Ascending aorta (tissue), 2 donors: ENCODE measurements around the gene CYP2S1. TPM values are rescaled to one million over a fixed set of nuclear protein-coding genes. Genes with fewer than 3 reads are reported as not detected.

Source experiments
- DNase-seq, 2 donors: peaks; one replicate each; pipeline ENCODE4 v3.0.0-alpha.2; 2019; ENCODE audit warnings: low spot score in 2 of 2
- H3K27ac ChIP-seq, 2 donors: fragments of 200-600 bp; sonication (generic); one replicate each; pipeline ENCODE4 v1.5.1; 2016 to 2017; ENCODE audit warnings: mild to moderate bottlenecking in 1 of 2
- H3K27me3 ChIP-seq: fragments of 200-600 bp; sonication (generic); one replicate; pipeline ENCODE4 v1.5.1; 2017
- H3K36me3 ChIP-seq, 2 donors: fragments of 200-600 bp; sonication (generic); one replicate each; pipeline ENCODE4 v1.5.1; 2016
- H3K4me1 ChIP-seq, 2 donors: fragments of 200-600 bp; sonication (generic); one replicate each; pipeline ENCODE4 v1.5.1; 2016 to 2017; ENCODE audit warnings: mild to moderate bottlenecking in 1 of 2
- H3K4me3 ChIP-seq, 2 donors: fragments of 200-600 bp; sonication (generic); one replicate each; pipeline ENCODE4 v1.5.1; 2016 to 2017; ENCODE audit warnings: mild to moderate bottlenecking in 1 of 2
- H3K9me3 ChIP-seq, 2 donors: fragments of 200-600 bp; sonication (generic); one replicate each; pipeline ENCODE4 v1.5.1; 2016
- intact Hi-C: fragments of 100-400 bp; cut with DNase I; formaldehyde crosslinking; loops from one replicate; pipeline ENCODE4 v1.15.1; 2023
- total RNA-seq: library from RNA; depleted of rRNA; stranded (reverse); fragments of >200 nt; gene quantifications from one replicate; pipeline ENCODE4 v1.1.0, GENCODE V29; 2016
- TF ChIP-seq, protein P1 (sequence below), 3 experiments: fragments of 200-600 bp in 2 of 3; fragments of 450-650 bp in 1 of 3; sonication (generic) in 2 of 3; IDR thresholded peaks; one replicate each; pipeline ENCODE4 v1.5.1; 2016 to 2019; ENCODE audit warnings: antibody characterized with exemption in 3 of 3, mild to moderate bottlenecking in 1 of 3, moderate library complexity in 1 of 3

CYP2S1 gene
- total RNA-seq, 1 donor from 2014 or later: not detected

- no peak for DNase-seq
- Histone ChIP-seq H3K4me3 (no peak overlapping the region), H3K36me3 (no peaks in the 10 kb centered on the region), H3K27ac (no peak overlapping the region), H3K4me1 (no peaks in the 10 kb centered on the region), H3K9me3 (no peaks in the 10 kb centered on the region), H3K27me3 (no peaks in the 10 kb centered on the region)
- intact Hi-C loops: no loop called here
- TF ChIP-seq, protein P1, sequence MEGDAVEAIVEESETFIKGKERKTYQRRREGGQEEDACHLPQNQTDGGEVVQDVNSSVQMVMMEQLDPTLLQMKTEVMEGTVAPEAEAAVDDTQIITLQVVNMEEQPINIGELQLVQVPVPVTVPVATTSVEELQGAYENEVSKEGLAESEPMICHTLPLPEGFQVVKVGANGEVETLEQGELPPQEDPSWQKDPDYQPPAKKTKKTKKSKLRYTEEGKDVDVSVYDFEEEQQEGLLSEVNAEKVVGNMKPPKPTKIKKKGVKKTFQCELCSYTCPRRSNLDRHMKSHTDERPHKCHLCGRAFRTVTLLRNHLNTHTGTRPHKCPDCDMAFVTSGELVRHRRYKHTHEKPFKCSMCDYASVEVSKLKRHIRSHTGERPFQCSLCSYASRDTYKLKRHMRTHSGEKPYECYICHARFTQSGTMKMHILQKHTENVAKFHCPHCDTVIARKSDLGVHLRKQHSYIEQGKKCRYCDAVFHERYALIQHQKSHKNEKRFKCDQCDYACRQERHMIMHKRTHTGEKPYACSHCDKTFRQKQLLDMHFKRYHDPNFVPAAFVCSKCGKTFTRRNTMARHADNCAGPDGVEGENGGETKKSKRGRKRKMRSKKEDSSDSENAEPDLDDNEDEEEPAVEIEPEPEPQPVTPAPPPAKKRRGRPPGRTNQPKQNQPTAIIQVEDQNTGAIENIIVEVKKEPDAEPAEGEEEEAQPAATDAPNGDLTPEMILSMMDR (IDR thresholded peaks at IDR 0.05): no peak
Measured at GRCh38 chr19:41156207-41156606, 36.8 kb upstream of the CYP2S1 start.

- H3K36me3 ChIP-seq: no peaks in the 10 kb centered on the region
- H3K27me3 ChIP-seq: no peaks in the 10 kb centered on the region
- H3K9me3 ChIP-seq: no peaks in the 10 kb centered on the region
- TF ChIP-seq, protein P1 (IDR thresholded peaks at IDR 0.05): no peak
- DNase-seq: no peak
- no peak overlapping the region for H3K4me3 ChIP-seq
- H3K4me1 ChIP-seq: no peaks in the 10 kb centered on the region
- H3K27ac ChIP-seq: no peak overlapping the region
- intact Hi-C loops: no loop called here
Measured at GRCh38 chr19:41159881-41160280, 33.1 kb upstream of the CYP2S1 start.

DNA sequence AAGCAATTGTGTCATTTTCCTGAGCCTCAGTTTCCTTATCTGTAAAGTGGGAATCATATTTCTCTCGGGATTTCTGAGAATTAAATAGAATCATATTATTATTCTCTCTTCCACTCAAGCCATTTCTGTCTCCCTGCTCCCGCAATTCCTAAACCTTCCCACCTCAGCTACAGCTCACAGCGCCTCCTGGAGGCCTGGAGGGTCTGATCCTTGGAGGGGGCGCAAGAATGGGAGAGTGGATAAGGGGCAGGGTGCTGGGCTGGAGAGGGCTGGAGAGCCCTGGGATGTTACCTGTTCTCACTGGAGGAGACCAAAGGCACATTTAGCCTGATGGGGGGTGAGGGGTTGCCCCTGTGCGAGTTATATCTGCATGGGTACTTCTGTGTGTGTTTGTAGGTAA is 31.1 kb upstream of the CYP2S1 start:
- no peak for DNase-seq
- H3K27me3 ChIP-seq: no peaks in the 10 kb centered on the region
- H3K9me3 ChIP-seq: no peaks in the 10 kb centered on the region
- no peaks in the 10 kb centered on the region for H3K4me1 ChIP-seq
- H3K27ac ChIP-seq: no peak overlapping the region
- TF ChIP-seq, protein P1 (IDR thresholded peaks at IDR 0.05): no peak
- intact Hi-C loops: no loop called here
- no peaks in the 10 kb centered on the region for H3K36me3 ChIP-seq
- no peak overlapping the region for H3K4me3 ChIP-seq

DNA sequence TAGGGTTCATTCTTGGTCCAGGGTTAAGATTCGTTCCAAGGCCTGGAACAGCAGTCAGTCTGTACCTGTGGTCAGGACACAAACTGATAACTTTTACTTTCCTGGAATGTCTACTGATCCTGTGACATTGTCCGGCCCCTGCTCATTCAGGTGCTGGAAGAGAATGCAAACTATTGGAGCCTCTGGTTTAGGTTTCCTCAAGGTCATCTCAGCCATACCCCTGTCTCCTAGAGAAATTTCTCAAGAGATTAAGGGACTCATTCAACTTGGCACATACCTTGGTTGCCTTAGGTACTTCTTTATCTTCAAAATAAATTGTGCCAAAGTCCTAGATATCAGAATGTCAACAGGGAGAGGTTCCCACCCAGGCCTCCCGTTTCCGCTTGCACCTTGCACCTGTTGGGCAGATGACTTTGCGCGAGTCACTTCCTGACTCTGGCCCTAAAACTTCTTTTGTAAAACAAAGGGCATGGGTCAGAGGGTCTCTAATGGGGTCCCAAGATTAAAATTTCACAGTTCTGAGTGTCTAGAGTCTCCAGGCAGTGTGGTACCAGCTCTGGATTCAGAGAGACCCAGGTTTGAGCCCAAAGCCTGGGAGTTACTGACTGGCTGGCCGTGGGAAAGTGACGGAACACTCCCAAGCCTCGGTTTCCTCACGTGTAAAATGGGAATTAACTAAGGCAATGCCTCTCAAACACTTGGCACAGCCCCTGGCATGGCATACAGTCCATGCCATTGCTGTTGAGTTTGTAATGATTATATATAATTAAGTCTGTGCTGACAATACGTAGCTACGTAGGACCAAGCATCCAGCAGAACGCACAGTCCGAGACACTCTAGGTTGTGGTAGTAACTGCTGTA is 25.8 kb upstream of the CYP2S1 start:
- no peak overlapping the region for H3K4me3 ChIP-seq
- no peak overlapping the region for H3K27ac ChIP-seq
- no peaks in the 10 kb centered on the region for H3K36me3 ChIP-seq
- no peak for DNase-seq
- H3K4me1 ChIP-seq: no peaks in the 10 kb centered on the region
- intact Hi-C loops: no loop called here
- TF ChIP-seq, protein P1 (IDR thresholded peaks at IDR 0.05): no peak
- no peaks in the 10 kb centered on the region for H3K27me3 ChIP-seq
- H3K9me3 ChIP-seq: no peaks in the 10 kb centered on the region

GRCh38 chr19:41172297-41173164 is 20.5 kb upstream of the CYP2S1 start:
- H3K36me3 ChIP-seq: no peaks in the 10 kb centered on the region
- intact Hi-C loops: no loop called here
- H3K27me3 ChIP-seq: no peaks in the 10 kb centered on the region

More at GRCh38 chr19:41172297-41173164, 20.5 kb upstream of the CYP2S1 start:
- DNase-seq: no peak
- H3K4me1 ChIP-seq: no peaks in the 10 kb centered on the region
- TF ChIP-seq, protein P1 (IDR thresholded peaks at IDR 0.05): no peak
- no peak overlapping the region for H3K27ac ChIP-seq
- no peaks in the 10 kb centered on the region for H3K9me3 ChIP-seq
- H3K4me3 ChIP-seq: no peak overlapping the region
